H1 (cell line): ENCODE measurements around the gene SLC12A6. TPM values are rescaled to one million over a fixed set of nuclear protein-coding genes. Genes with fewer than 3 reads are reported as not detected.
"Not testable (repeated sequence)": the region's sequence is repeated elsewhere in the genome, so short reads cannot be mapped to it uniquely, and the experiment has no call there.

Experiments
- CTCF ChIA-PET: fragments of 300-600 bp; sonication (Branson Sonifier 250); formaldehyde crosslinking; loops from one replicate; lab custom pipeline; 2021; ENCODE audit not compliant: partially characterized antibody; lab: Charles Lee
- POLR2A ChIA-PET: fragments of 300-600 bp; sonication (Branson Sonifier 250); formaldehyde crosslinking; loops from one replicate; lab custom pipeline; 2021; ENCODE audit warnings: inconsistent platforms; ENCODE audit not compliant: partially characterized antibody; lab: Charles Lee
- DNase-seq, 2 experiments: peaks; one replicate each; pipeline versions ENCODE4 v3.0.0 to v3.0.0-alpha.2; 2010 to 2022; ENCODE audit warnings: low spot score in 2 of 2, low read depth in 1 of 2, mixed read lengths in 1 of 2
- FAIRE-seq: peaks from 2 replicates; lab custom pipeline; 2011; peaks lifted over from hg19 to GRCh38; lab: Jason Lieb, UNC
- H2AFZ ChIP-seq: 2 replicates; pipeline ENCODE4 v1.8.1; 2012; ENCODE audit warnings: low read length, inconsistent platforms
- H2AK5ac ChIP-seq: 2 replicates; pipeline ENCODE4 v1.6.1; 2013; ENCODE audit warnings: low read depth, low read length
- H2BK120ac ChIP-seq: replicated peaks from 2 replicates; pipeline ENCODE3; 2013; ENCODE audit warnings: low read depth, low read length, inconsistent platforms
- H2BK12ac ChIP-seq: 2 replicates; pipeline ENCODE4 v1.6.1; 2013; ENCODE audit warnings: low read depth, low read length
- H2BK15ac ChIP-seq: 2 replicates; pipeline ENCODE4 v1.6.1; 2013; ENCODE audit warnings: low read length
- H2BK20ac ChIP-seq: 2 replicates; pipeline ENCODE4 v1.6.1; 2013; ENCODE audit warnings: low read length
- H2BK5ac ChIP-seq: 2 replicates; pipeline ENCODE4 v1.6.1; 2013; ENCODE audit warnings: low read depth, low read length
- H3K14ac ChIP-seq: 2 replicates; pipeline ENCODE4 v1.6.1; 2013; ENCODE audit warnings: inconsistent platforms; ENCODE audit not compliant: insufficient read length
- H3K18ac ChIP-seq: 2 replicates; pipeline ENCODE4 v1.6.1; 2013; ENCODE audit warnings: low read length; ENCODE audit errors: extremely low read depth
- H3K23ac ChIP-seq: 2 replicates; pipeline ENCODE4 v1.6.1; 2013; ENCODE audit warnings: inconsistent platforms; ENCODE audit not compliant: insufficient read length
- H3K23me2 ChIP-seq: 2 replicates; pipeline ENCODE4 v1.6.1; 2013; ENCODE audit warnings: low read depth, low read length
- H3K27ac ChIP-seq: 2 replicates; pipeline ENCODE4 v1.6.1; 2011; ENCODE audit warnings: low read depth, low read length, inconsistent platforms
- H3K27me3 ChIP-seq, 4 experiments: replicated peaks in 1 of 4; 1 replicate in 1 of 4; 2 replicates in 3 of 4; pipeline versions ENCODE4 v1.6.1 to v1.8.1; 2011 to 2013; ENCODE audit warnings: low read length in 3 of 4, mild to moderate bottlenecking in 3 of 4, inconsistent platforms in 2 of 4, mixed read lengths in 2 of 4, moderate library complexity in 1 of 4; ENCODE audit not compliant: control insufficient read depth in 3 of 4, insufficient read depth in 3 of 4; ENCODE audit errors: extremely low read depth in 1 of 4
- H3K36me3 ChIP-seq, 4 experiments: 2 replicates each; pipeline versions ENCODE4 v1.6.1 to v1.8.1; 2011 to 2013; ENCODE audit warnings: mild to moderate bottlenecking in 4 of 4, low read length in 3 of 4, moderate library complexity in 2 of 4, control low read depth in 1 of 4, inconsistent platforms in 1 of 4; ENCODE audit not compliant: insufficient read depth in 4 of 4, control insufficient read depth in 2 of 4
- H3K4ac ChIP-seq: replicated peaks from 2 replicates; pipeline ENCODE3; 2013; ENCODE audit warnings: low read length, low read depth, mixed read lengths, inconsistent platforms; ENCODE audit not compliant: insufficient read length
- H3K4me1 ChIP-seq, 4 experiments: replicated peaks in 1 of 4; 1 replicate in 1 of 4; 2 replicates in 3 of 4; pipeline versions ENCODE4 v1.6.1 to v1.8.1; 2011 to 2013; ENCODE audit warnings: low read length in 3 of 4, inconsistent platforms in 2 of 4, mixed read lengths in 1 of 4; ENCODE audit not compliant: insufficient read depth in 4 of 4, control insufficient read depth in 3 of 4
- H3K4me2 ChIP-seq, 2 experiments: 2 replicates each; pipeline versions ENCODE4 v1.6.1 to v1.8.1; 2011 to 2013; ENCODE audit warnings: low read depth in 2 of 2, low read length in 2 of 2, control low read depth in 1 of 2, inconsistent platforms in 1 of 2, mild to moderate bottlenecking in 1 of 2; ENCODE audit not compliant: insufficient read depth in 1 of 2
- H3K4me3 ChIP-seq, 4 experiments: fragments of 200-600, 300-600 bp in 1 of 4; sonication (generic), shearing (Covaris generic), sonication (Bioruptor Twin) in 1 of 4; 2 replicates each; pipeline versions ENCODE4 v1.5.1 to v1.8.1; 2011 to 2016; ENCODE audit warnings: low read length in 4 of 4, low read depth in 3 of 4, control low read depth in 2 of 4, inconsistent platforms in 2 of 4, mild to moderate bottlenecking in 2 of 4, mixed read lengths in 1 of 4, moderate library complexity in 1 of 4; ENCODE audit not compliant: insufficient read depth in 2 of 4; ENCODE audit errors: extremely low read depth in 1 of 4
- H3K56ac ChIP-seq: replicated peaks from 2 replicates; pipeline ENCODE3; 2013; ENCODE audit warnings: low read depth, mild to moderate bottlenecking, mixed read lengths, low read length, inconsistent platforms; ENCODE audit not compliant: insufficient read length
- H3K79me1 ChIP-seq: 2 replicates; pipeline ENCODE4 v1.6.1; 2013; ENCODE audit warnings: low read depth, low read length, control low read depth
- H3K79me2 ChIP-seq, 2 experiments: 2 replicates each; pipeline versions ENCODE4 v1.6.1 to v1.8.1; 2012 to 2013; ENCODE audit warnings: low read length in 2 of 2, mild to moderate bottlenecking in 2 of 2, inconsistent platforms in 1 of 2; ENCODE audit not compliant: insufficient read depth in 2 of 2, control insufficient read depth in 1 of 2
- H3K9ac ChIP-seq, 4 experiments: replicated peaks in 1 of 4; 1 replicate in 1 of 4; 2 replicates in 3 of 4; pipeline versions ENCODE4 v1.6.1 to v1.8.1; 2011 to 2013; ENCODE audit warnings: low read depth in 3 of 4, low read length in 3 of 4, control low read depth in 2 of 4, mild to moderate bottlenecking in 2 of 4, moderate library complexity in 2 of 4, inconsistent platforms in 1 of 4; ENCODE audit errors: extremely low read depth in 1 of 4
- H3K9me3 ChIP-seq, 2 experiments: 2 replicates each; pipeline versions ENCODE4 v1.6.1 to v1.8.1; 2012 to 2013; ENCODE audit warnings: mild to moderate bottlenecking in 2 of 2, moderate library complexity in 2 of 2, control low read depth in 1 of 2, inconsistent platforms in 1 of 2, low read depth in 1 of 2, low read length in 1 of 2, mixed read lengths in 1 of 2; ENCODE audit not compliant: insufficient read depth in 2 of 2
- H4K20me1 ChIP-seq, 2 experiments: replicated peaks in 1 of 2; 2 replicates each; pipeline versions ENCODE3 to v1.8.1; 2011 to 2013; ENCODE audit warnings: inconsistent platforms in 2 of 2, low read length in 2 of 2, mild to moderate bottlenecking in 1 of 2; ENCODE audit not compliant: insufficient read depth in 2 of 2, control insufficient read depth in 1 of 2
- H4K5ac ChIP-seq: 2 replicates; pipeline ENCODE4 v1.6.1; 2013; ENCODE audit warnings: low read length, low read depth, mixed read lengths, inconsistent platforms; ENCODE audit not compliant: insufficient read length
- H4K8ac ChIP-seq: 2 replicates; pipeline ENCODE4 v1.8.0; 2013; ENCODE audit warnings: mild to moderate bottlenecking, moderate library complexity, low read length, inconsistent platforms; ENCODE audit not compliant: insufficient read depth; ENCODE audit errors: extremely low read depth
- H4K91ac ChIP-seq: replicated peaks from 2 replicates; pipeline ENCODE3; 2013; ENCODE audit warnings: low read length, mixed read lengths, inconsistent platforms; ENCODE audit not compliant: insufficient read length
- WGBS, 2 experiments: shearing (Covaris generic) in 1 of 2; methylation state at CpG; one replicate each; pipeline versions ENCODE4 v1.1.6 to v1.1.7; 2013 to 2015; ENCODE audit warnings: low lambda C conversion rate in 2 of 2, mixed read lengths in 2 of 2, inconsistent platforms in 1 of 2, low coverage in 1 of 2, missing lambda C conversion rate in 1 of 2; ENCODE audit not compliant: insufficient replicate concordance in 2 of 2, insufficient coverage in 1 of 2, insufficient read length in 1 of 2; ENCODE audit errors: extremely low coverage in 1 of 2, missing lambda C conversion rate in 1 of 2; 5-methylcytosine and 5-hydroxymethylcytosine counted together
- polyA plus RNA-seq, 7 experiments: library from polyadenylated mRNA; depleted of rRNA in 3 of 7; stranded (reverse) in 5 of 7; unstranded in 2 of 7; fragments of >200 nt in 5 of 7; fragments of 200-250 nt in 2 of 7; gene quantifications; 1 replicate in 5 of 7; 2 replicates in 1 of 7; 4 replicates in 1 of 7; pipeline versions ENCODE4 v1.2.1 to v1.2.3, GENCODE V29; 2011 to 2013; ENCODE audit warnings: missing spikeins in 2 of 7, mixed read lengths in 2 of 7
- total RNA-seq: library from RNA; stranded (reverse); fragmentation: NEBNext Ultra II Directional; extraction: Animal tissue kit (Norgen Biotek cat#: 25700); gene quantifications from 2 replicates; pipeline ENCODE4 v1.2.1, GENCODE V29; 2021

The SLC12A6 gene
- total and polyA plus RNA-seq, 2 of the 8 experiments (the other 6 are each of a cell fraction or from before 2014, with no cell fraction given), result 9.2 to 11.1 TPM

GRCh38 chr15:34380491-34380890 lies 42.9 kb upstream of the SLC12A6 start:
- H2AK5ac ChIP-seq, H3K4ac ChIP-seq, H3K36me3 ChIP-seq, H4K5ac ChIP-seq, H2BK20ac ChIP-seq, H3K23me2 ChIP-seq, H4K91ac ChIP-seq, H3K27me3 ChIP-seq, DNase-seq, H3K9me3 ChIP-seq, H2AFZ ChIP-seq, H3K14ac ChIP-seq, H3K79me2 ChIP-seq, H3K9ac ChIP-seq, H3K79me1 ChIP-seq, H3K23ac ChIP-seq, POLR2A ChIA-PET, H3K4me1 ChIP-seq, H3K4me3 ChIP-seq, H3K27ac ChIP-seq, H2BK15ac ChIP-seq, H3K56ac ChIP-seq, H2BK12ac ChIP-seq, CTCF ChIA-PET, H4K20me1 ChIP-seq, H3K4me2 ChIP-seq, H2BK120ac ChIP-seq, H4K8ac ChIP-seq, H3K18ac ChIP-seq, H2BK5ac ChIP-seq, FAIRE-seq: not testable (repeated sequence)
- 84% methylated on average over 4 of the region's 4 CpGs; no CpG with 5 or more reads in 1 of the 2 experiments for WGBS, 2 experiments
